ENCODE results near the gene ASMT.

Gene ASMT

GRCh38 chrX:1602299-1602698, 12.6 kb upstream of the ASMT start:
- DNase-seq (ENCODE audit: low read depth in 1 of 2, low spot score in 1 of 2), result no peak
- H3K27ac ChIP-seq (replicated peaks), result no peak overlapping the region
- no peaks in the 10 kb centered on the region for H3K27me3 ChIP-seq (ENCODE audit: insufficient read depth, poor library complexity, severe bottlenecking)
- no peak overlapping the region for H3K4me3 ChIP-seq (replicated peaks; ENCODE audit: insufficient read depth, low read length)
- TF ChIP-seq POLR2AphosphoS5 (IDR thresholded peaks at IDR 0.05; ENCODE audit: low read depth) (no peak), GABPA (IDR thresholded peaks at IDR 0.05; ENCODE audit: low read depth) (no peak), CTCF (IDR thresholded peaks at IDR 0.05; ENCODE audit: insufficient read depth, low read length) (no peak), REST (IDR thresholded peaks at IDR 0.05; ENCODE audit: insufficient replicate concordance, low read depth) (no peak), SPI1 (IDR thresholded peaks at IDR 0.05; ENCODE audit: borderline replicate concordance, low read depth) (no peak)

DNA sequence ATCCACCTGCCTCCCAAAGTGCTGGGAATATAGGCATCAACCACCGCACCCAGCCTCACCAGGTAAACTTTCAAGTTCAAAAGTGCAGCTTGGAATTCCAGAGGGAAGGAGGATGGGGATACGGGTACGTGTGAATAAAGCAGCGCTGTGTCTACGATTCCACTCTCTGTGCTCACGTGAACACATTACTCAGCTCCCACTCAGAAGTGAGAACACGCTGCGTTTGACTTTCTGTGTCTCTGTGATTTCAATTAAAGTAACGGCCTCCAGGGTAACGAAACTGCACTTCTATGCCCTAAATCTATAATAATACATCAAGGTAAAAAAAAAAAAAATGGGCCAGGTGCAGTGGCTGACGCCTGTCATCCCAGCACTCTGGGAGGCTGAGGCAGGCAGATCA, 8.4 kb upstream of the ASMT start:
- Histone ChIP-seq H3K27me3 (ENCODE audit: insufficient read depth, poor library complexity, severe bottlenecking) (no peaks in the 10 kb centered on the region), H3K4me3 (replicated peaks; ENCODE audit: insufficient read depth, low read length) (no peak overlapping the region), H3K27ac (replicated peaks) (no peak overlapping the region)
- no peak for DNase-seq (ENCODE audit: low read depth in 1 of 2, low spot score in 1 of 2)
- no peak for TF ChIP-seq POLR2AphosphoS5 (IDR thresholded peaks at IDR 0.05; ENCODE audit: low read depth)
- no peak for TF ChIP-seq CTCF (IDR thresholded peaks at IDR 0.05; ENCODE audit: insufficient read depth, low read length)
- no peak for TF ChIP-seq REST (IDR thresholded peaks at IDR 0.05; ENCODE audit: insufficient replicate concordance, low read depth)
- TF ChIP-seq GABPA (IDR thresholded peaks at IDR 0.05; ENCODE audit: low read depth), result no peak
- no peak for TF ChIP-seq SPI1 (IDR thresholded peaks at IDR 0.05; ENCODE audit: borderline replicate concordance, low read depth)

GRCh38 chrX:1609311-1609710, 5.5 kb upstream of the ASMT start:
- H3K27ac ChIP-seq (replicated peaks), result no peak overlapping the region
- no peak for TF ChIP-seq CTCF (IDR thresholded peaks at IDR 0.05; ENCODE audit: insufficient read depth, low read length)
- TF ChIP-seq REST (IDR thresholded peaks at IDR 0.05; ENCODE audit: insufficient replicate concordance, low read depth), result no peak
- no peak for TF ChIP-seq POLR2AphosphoS5 (IDR thresholded peaks at IDR 0.05; ENCODE audit: low read depth)
- TF ChIP-seq GABPA (IDR thresholded peaks at IDR 0.05; ENCODE audit: low read depth), result no peak
- DNase-seq (ENCODE audit: low read depth in 1 of 2, low spot score in 1 of 2), result no peak
- H3K27me3 ChIP-seq (ENCODE audit: insufficient read depth, poor library complexity, severe bottlenecking), result no peaks in the 10 kb centered on the region
- no peak overlapping the region for H3K4me3 ChIP-seq (replicated peaks; ENCODE audit: insufficient read depth, low read length)

Data from HL-60 (cell line).